Measurements from ENCODE around the gene ENTPD6. TPM values are rescaled to one million over a fixed set of nuclear protein-coding genes. Genes with fewer than 3 reads are reported as not detected.
A peak's percentile ranks its signal among the peaks of the same experiment; 100 is the strongest.

Gene ENTPD6
- total and polyA plus RNA-seq, 2 of the 4 experiments (the other 2 are of a cell fraction), result 61.1 to 98.6 TPM

DNA sequence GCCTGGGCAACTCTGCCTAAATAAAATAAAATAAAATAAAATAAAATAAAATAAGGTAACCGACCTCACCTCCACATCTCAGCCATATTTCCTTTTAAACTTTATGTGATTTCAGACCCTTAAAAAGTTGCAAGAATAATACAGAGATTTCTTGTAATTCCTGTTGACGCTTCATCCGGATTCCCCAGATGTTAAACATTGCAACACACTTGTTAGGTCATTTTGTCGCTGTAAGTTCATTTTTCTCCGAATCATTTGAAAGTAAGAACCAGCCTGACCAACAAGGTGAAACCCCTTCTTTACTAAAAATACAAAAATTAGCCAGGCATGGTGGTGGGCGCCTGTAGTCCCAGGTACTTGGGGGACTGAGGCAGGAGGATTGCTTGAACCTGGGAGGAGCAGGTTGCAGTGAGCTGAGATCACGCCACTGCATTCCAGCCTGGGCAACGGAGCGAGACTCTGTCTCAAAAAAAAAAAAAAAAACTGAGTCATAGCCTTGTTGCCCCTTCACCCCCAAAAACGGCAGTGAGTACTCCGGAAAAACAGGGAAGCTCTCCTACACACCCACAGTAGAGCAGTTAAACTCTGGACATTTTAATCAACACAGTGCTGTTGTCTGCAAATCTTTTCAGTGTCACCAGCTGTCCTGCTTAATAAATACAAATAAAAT is 58.2 kb downstream of the ENTPD6 start:
- no peak overlapping the region for H4K5ac ChIP-seq (ENCODE audit: low read depth, low read length)
- H2BK20ac ChIP-seq (ENCODE audit: low read depth, low read length), result no peak overlapping the region
- H3K27me3 ChIP-seq (ENCODE audit: control insufficient read depth, insufficient read depth, low read length), result no peaks in the 10 kb centered on the region
- no peak overlapping the region for H2BK120ac ChIP-seq (ENCODE audit: low read depth, low read length)
- H3K79me1 ChIP-seq (ENCODE audit: low read depth in 1 of 2, low read length in 2 of 2), result peaks cover 27 to 88% of the 10 kb centered on the region in 2 experiments
- POLR2A ChIA-PET (ENCODE audit: unreplicated experiment), result interaction anchor here (0.7 kb wide), 1 partner anchor 71 kb away, joined by 4 read pairs; no protein-coding TSS in a partner anchor
- TF ChIP-seq MXI1 (IDR thresholded peaks at IDR 0.05; ENCODE audit: borderline replicate concordance, low read depth, low read length) (no peak), CEBPB (IDR thresholded peaks at IDR 0.05; ENCODE audit: low read depth, low read length) (peak; percentile 44; the same call in 1 of the 2 replicates)
- H2AK9ac ChIP-seq (replicated peaks; ENCODE audit: low read depth, low read length, poor library complexity), result no peak overlapping the region
- no peak overlapping the region for H4K91ac ChIP-seq (ENCODE audit: insufficient read depth, low read depth, low read length)
- H2BK5ac ChIP-seq (ENCODE audit: low read depth, low read length, poor library complexity, severe bottlenecking), result no peak overlapping the region
- no peak overlapping the region for H3K4me2 ChIP-seq (ENCODE audit: low read depth, low read length)
- H4K8ac ChIP-seq (ENCODE audit: low read depth in 2 of 2, low read length in 2 of 2), result no peak overlapping the region
- H2AFZ ChIP-seq (replicated peaks; ENCODE audit: low read length, poor library complexity), result no peak overlapping the region
- H2AK5ac ChIP-seq (ENCODE audit: low read depth, low read length), result no peak overlapping the region
- H3K36me3 ChIP-seq (ENCODE audit: control insufficient read depth, insufficient read depth, low read length), result peaks cover 10% of the 10 kb centered on the region
- no peak overlapping the region for H3K27ac ChIP-seq (ENCODE audit: insufficient read depth, low read length)
- H3K9ac ChIP-seq (ENCODE audit: low read depth, low read length), result no peak overlapping the region
- BruUV-seq (replicated peaks), result no TSS peak
- in situ Hi-C loops (cut with MboI; ENCODE audit: low sequenced_read_pairs) (loop anchor here (10.0 to 25.0 kb wide), 5 partner anchors 59 to 1616 kb away; partner anchors contain the start of genes APMAP, CST3 and ENTPD6), intact Hi-C loops (cut with micrococcal nuclease) (no loop called here), dilution Hi-C loops (cut with HindIII; ENCODE audit: low sequenced_read_pairs, unreplicated experiment) (no loop called here)
- peaks cover 90% of the 10 kb centered on the region for H4K20me1 ChIP-seq (ENCODE audit: insufficient read depth, low read length)
- no peak overlapping the region for H3K23ac ChIP-seq (ENCODE audit: low read depth, low read length)
- no peak overlapping the region for H3K18ac ChIP-seq (ENCODE audit: low read depth, low read length)
- no peak overlapping the region for H3K56ac ChIP-seq (ENCODE audit: extremely low read depth, insufficient read depth, low read length)
- no peak for DNase-seq
- no CpG with 5 or more reads among the region's 11 CpGs for WGBS, 2 experiments (ENCODE audit: extremely low coverage in 2 of 2, insufficient read length in 1 of 2)
- no peak for ATAC-seq (ENCODE audit: low read depth)
- no peak overlapping the region for H2BK15ac ChIP-seq (ENCODE audit: low read depth, low read length)
- no peaks in the 10 kb centered on the region for H3K9me3 ChIP-seq (ENCODE audit: control insufficient read depth, insufficient read depth, low read length)
- H3K9me1 ChIP-seq (ENCODE audit: insufficient read depth, low read length), result peaks cover 42% of the 10 kb centered on the region
- H3K4me1 ChIP-seq (ENCODE audit: control insufficient read depth, insufficient read depth, low read length), result peaks cover 14% of the 10 kb centered on the region
- no peak overlapping the region for H3K4me3 ChIP-seq (ENCODE audit: insufficient read depth, low read depth, low read length)
- CTCF ChIA-PET, result no interaction called here
- no peak overlapping the region for H3K4ac ChIP-seq (ENCODE audit: low read depth, low read length)
- H3K14ac ChIP-seq (replicated peaks; ENCODE audit: low read depth, low read length), result no peak overlapping the region

Measured in IMR-90 (cell line).